Fibroblast of pulmonary artery (primary cell): ENCODE results near the gene ACKR3.

Experiments
- DNase-seq: peaks from one replicate; pipeline ENCODE4 v3.0.0-alpha.2; 2010; ENCODE audit warnings: low read depth
- H3K4me3 ChIP-seq: replicated peaks from 2 replicates; pipeline ENCODE4 v1.5.1; 2011; ENCODE audit warnings: low read depth, mild to moderate bottlenecking, control low read depth, low read length, moderate library complexity
- CTCF ChIP-seq: IDR thresholded peaks from 2 replicates; pipeline ENCODE4 v1.5.1; 2011; ENCODE audit warnings: mild to moderate bottlenecking, control low read depth, low read length, inconsistent platforms; ENCODE audit errors: missing control alignments

Gene ACKR3

GRCh38 chr2:236613612-236614011, 44.0 kb downstream of the ACKR3 start:
- no peak for DNase-seq
- TF ChIP-seq CTCF = no peak
- H3K4me3 ChIP-seq = no peak overlapping the region

- no peak overlapping the region for H3K4me3 ChIP-seq
- no peak for TF ChIP-seq CTCF
- DNase-seq = no peak
These were observed 44.9 kb downstream of the ACKR3 start for GRCh38 chr2:236614551-236614950.

- TF ChIP-seq CTCF = no peak
- H3K4me3 ChIP-seq = no peak overlapping the region
- DNase-seq = no peak
These were observed 46.4 kb downstream of the ACKR3 start for GRCh38 chr2:236616031-236616430.

GRCh38 chr2:236616624-236617023, 47.0 kb downstream of the ACKR3 start:
- TF ChIP-seq CTCF = no peak
- H3K4me3 ChIP-seq = no peak overlapping the region
- no peak for DNase-seq

- no peak overlapping the region for H3K4me3 ChIP-seq
- DNase-seq = no peak
- TF ChIP-seq CTCF = no peak
These were observed 47.7 kb downstream of the ACKR3 start for GRCh38 chr2:236617221-236617737.

- no peak for TF ChIP-seq CTCF
- H3K4me3 ChIP-seq = no peak overlapping the region
- DNase-seq = no peak
These were observed 48.2 kb downstream of the ACKR3 start for GRCh38 chr2:236617796-236618195.

- H3K4me3 ChIP-seq = no peak overlapping the region
- no peak for DNase-seq
- no peak for TF ChIP-seq CTCF
These were observed 48.7 kb downstream of the ACKR3 start for GRCh38 chr2:236618370-236618769.
